Embryonic facial prominence (tissue), 1 donor: ENCODE data around the gene AMH.

ENCODE experiments used
- DNase-seq: peaks from one replicate; pipeline ENCODE4 v3.0.0-alpha.2; 2016; ENCODE audit errors: extremely low spot score

The AMH gene

DNA sequence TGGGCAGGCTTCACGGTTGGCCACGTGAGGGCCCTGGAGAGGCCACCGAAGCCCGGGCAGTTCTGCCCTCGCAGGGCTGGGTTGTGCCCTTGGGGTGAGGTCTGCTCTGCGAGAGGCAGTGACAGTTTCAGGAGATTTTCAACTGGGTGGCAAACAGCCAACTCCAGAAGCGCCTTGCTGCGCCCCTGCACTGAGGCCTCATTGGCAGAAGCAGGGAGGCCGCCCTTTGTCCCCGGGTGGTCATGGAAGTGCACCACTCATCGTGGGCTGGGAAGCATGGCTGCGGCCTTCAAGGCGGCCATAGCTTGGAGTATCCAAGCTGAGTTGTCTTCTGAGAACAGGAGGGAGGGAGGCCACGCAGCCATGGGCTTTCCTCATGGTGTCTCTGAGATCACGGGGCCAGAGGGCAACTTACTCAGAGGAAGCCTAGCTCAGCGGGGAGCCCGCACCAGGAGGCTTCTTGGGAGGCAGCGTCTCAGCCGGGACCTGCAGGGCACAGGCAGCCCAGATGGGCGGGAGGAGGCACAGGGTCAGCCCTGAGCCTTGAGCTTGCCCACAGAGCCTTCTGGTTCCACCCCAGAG lies 27.8 kb upstream of the AMH start:
- no peak for DNase-seq

DNA sequence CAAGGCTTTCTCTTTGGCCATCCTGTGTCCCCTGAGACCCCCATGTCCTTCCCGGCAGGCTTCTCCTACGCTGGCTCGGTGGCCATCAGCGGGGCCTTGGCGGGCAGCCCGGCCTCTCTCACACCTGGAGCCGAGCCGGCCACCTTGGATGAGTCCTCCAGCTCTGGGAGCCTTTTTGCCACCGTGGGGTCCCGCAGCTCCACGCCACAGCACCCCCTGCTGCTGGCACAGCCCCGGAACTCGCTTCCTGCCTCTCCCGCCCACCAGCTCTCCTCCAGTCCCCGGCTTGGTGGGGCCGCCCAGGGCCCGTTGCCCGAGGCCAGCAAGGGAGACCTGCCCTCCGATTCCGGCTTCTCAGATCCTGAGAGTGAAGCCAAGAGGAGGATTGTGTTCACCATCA lies 27.2 kb upstream of the AMH start:
- DNase-seq = no peak

DNA sequence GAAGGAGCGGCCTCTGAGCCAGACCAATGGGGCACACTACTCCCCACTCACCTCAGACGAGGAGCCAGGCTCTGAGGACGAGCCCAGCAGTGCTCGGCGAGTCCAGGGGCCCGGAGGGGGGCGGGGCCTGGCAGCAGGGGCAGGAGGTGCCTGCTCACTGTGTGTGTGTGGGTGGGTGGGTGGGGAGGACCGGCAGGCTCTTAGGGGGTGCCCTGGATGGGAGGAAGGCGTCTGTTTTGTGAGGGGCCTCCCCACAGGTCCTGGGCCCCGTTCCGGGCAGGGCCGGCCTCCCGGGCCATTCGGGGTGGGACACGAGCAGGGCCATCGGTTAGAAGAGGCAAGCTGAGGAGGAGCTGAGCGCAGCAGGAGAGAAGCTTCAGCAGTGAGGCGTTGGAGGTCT lies 25.7 kb upstream of the AMH start:
- no peak for DNase-seq

DNA sequence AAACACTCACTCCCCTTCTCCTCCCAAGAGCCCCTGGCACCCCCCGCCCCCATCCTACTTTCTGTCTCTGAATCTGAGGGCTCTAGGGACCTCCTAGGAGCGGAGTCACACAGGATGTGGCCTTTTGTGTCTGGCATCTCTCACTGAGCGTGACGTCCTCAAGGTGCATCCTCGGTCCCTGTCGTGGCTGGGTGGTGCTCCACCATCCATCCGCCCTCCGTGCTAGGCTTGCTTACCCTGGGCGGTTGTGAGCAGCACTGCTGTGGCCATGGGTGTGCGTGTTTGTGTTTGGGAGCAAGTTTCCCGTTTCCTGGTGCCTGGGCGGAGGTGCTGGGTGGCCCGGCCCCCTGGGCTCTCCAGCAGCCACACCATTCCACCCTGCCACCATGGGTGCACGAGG lies 25.2 kb upstream of the AMH start:
- no peak for DNase-seq

DNA sequence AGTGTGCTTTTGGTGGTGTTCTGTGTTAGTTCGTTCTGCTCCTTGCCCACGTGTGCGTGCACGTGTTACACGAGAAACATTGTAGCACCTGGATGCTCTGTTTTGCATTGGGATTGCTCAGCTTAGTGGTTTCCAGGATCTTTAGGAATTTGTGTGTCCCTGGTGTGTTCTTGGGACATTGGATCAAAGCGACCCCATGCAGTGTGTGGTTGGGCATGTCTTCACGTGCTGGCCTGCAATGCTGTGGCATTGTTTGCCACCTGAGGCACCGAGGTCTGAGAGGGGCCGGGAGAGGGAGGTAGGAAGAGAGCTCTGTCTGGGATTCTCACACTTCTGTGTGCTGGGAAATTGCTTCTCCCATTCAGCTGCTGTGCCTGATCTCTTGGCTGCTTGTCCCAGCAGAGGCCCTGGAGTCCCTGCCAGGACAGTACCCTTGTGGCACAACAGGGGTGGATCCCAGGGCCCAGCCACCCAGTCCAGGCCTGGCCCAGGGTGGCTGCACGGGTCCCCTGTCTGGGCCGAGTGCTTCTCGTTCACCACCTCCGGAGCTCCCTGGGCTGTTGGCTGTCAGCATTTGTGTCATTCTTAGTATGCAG lies 24.3 kb upstream of the AMH start:
- no peak for DNase-seq

DNA sequence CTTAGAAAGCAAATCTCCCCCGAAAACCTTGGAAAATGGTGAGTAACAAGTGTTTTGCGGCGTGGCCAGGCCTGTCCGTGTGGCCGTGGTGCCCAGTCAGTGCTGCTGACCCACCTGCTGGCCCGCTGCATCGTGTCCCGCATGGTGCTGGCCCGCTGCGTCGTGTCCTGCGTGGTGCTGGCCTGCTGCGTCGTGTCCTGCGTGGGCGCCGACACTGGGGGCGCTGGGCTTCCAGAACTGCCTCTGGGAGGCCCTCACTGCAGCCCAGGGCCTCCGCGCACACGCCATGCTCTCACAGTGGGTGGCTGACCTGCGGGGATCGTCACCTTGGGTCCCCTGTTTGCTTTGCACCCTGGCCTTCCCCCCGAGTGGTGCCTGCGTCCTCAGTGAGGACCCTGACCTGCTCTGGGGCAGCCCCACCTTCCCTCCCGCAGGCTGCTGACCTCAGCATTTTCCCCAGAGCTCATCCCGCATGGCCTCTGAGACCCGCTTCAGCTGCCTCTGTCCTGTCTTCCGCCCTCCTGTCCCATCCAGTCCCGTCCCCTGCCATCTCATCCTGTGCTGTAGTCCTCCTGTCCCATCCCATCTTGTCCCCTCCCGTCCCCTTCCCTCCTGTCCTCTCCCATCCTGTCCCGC lies 23.6 kb upstream of the AMH start:
- DNase-seq = no peak

DNA sequence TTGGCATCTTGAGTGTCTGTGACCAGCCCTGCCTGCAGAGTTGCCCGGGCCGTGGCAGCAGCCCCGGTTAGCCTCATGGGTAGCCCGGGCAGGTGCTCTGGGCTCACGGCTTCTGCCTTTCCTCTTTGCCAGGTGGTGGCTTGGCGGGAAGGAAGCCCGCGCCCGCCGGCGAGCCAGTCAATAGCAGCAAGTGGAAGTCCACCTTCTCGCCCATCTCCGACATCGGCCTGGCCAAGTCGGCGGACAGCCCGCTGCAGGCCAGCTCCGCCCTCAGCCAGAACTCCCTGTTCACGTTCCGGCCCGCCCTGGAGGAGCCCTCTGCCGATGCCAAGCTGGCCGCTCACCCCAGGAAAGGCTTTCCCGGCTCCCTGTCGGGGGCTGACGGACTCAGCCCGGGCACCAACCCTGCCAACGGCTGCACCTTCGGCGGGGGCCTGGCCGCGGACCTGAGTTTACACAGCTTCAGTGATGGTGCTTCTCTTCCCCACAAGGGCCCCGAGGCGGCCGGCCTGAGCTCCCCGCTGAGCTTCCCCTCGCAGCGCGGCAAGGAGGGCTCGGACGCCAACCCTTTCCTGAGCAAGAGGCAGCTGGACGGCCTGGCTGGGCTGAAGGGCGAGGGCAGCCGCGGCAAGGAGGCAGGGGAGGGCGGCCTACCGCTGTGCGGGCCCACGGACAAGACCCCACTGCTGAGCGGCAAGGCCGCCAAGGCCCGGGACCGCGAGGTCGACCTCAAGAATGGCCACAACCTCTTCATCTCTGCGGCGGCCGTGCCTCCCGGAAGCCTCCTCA lies 22.9 kb upstream of the AMH start:
- no peak for DNase-seq

DNA sequence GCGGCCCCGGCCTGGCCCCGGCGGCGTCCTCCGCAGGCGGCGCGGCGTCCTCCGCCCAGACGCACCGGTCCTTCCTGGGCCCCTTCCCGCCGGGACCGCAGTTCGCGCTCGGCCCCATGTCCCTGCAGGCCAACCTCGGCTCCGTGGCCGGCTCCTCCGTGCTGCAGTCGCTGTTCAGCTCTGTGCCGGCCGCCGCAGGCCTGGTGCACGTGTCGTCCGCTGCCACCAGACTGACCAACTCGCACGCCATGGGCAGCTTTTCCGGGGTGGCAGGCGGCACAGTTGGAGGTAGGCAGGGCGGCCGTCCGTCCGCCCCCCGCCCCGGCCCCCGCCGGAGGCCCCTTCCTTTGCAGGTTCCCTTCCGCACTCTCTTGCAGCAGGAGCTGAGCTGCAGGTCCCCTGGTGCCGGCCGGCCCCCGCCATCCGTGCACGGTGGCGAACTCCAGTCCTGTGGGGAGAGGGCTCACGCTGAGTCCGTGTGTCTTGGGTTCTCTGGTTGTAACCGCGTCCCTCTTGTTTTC lies 22.2 kb upstream of the AMH start:
- DNase-seq = no peak

DNA sequence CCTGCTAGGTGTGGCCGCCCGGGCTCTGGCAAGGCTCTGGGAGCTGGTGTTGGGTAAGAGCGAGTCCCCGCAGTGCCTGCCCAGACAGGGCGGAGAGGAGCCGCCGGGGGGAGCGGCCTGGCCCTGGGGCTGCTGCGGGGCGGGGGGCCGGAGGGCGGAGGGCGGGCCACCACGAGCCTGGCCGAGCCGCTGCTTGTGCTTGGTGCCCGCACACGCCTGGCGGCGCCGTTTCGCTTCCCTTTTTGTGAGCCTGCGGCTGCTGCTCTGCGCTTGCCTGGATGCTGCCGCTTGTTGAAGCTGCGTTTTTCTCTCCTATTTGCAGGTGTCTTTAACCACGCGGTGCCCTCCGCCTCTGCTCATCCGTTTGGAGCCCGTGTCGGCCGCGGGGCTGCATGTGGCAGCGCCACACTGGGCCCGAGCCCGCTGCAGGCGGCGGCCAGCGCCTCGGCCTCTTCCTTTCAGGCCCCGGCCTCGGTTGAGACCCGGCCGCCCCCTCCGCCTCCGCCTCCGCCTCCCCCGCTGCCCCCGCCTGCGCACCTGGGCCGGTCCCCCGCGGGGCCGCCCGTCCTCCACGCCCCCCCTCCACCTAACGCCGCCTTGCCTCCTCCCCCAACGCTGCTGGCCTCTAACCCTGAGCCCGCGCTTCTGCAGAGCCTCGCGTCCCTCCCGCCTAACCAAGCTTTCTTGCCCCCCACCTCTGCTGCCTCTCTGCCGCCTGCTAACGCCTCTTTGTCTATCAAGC lies 21.5 kb upstream of the AMH start:
- DNase-seq = no peak

DNA sequence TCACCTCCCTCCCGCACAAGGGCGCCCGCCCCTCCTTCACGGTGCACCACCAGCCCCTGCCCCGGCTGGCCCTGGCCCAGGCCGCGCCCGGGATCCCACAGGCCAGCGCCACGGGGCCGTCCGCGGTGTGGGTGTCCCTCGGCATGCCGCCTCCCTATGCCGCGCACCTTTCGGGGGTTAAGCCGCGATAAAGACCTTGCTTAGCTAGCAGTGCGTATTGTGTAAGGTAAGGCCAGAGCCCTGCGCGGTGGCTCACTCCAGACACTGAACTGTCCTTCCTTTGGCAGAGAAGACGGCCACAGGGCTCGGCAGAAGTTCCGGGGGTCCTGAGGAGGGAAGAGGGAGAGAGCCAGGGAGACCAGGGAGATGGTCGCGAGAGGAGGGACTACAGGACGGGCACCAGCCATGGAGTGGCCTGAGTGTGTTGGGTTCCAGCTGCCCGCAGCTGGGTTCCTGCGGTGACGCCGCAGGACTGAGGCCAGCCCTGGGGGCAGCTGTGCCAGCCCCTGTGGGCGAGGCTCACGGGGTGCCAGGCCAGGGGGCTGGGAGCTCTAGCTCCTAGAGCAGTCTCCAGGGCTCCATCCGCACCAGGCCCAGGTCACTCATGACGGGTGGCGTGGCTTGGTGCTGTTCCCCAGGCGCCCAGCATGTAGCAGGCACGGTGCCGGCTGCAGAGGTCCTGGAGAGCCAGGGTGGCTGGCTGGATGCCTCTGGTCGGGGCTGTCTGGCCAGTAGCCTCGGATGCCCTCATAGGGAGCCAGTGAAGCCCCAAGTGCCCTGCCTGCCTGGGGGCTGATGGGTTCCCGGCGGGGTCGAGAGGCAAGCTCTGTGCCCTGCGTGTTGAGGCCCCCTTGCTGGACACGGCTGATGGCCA lies 20.7 kb upstream of the AMH start:
- DNase-seq = no peak

DNA sequence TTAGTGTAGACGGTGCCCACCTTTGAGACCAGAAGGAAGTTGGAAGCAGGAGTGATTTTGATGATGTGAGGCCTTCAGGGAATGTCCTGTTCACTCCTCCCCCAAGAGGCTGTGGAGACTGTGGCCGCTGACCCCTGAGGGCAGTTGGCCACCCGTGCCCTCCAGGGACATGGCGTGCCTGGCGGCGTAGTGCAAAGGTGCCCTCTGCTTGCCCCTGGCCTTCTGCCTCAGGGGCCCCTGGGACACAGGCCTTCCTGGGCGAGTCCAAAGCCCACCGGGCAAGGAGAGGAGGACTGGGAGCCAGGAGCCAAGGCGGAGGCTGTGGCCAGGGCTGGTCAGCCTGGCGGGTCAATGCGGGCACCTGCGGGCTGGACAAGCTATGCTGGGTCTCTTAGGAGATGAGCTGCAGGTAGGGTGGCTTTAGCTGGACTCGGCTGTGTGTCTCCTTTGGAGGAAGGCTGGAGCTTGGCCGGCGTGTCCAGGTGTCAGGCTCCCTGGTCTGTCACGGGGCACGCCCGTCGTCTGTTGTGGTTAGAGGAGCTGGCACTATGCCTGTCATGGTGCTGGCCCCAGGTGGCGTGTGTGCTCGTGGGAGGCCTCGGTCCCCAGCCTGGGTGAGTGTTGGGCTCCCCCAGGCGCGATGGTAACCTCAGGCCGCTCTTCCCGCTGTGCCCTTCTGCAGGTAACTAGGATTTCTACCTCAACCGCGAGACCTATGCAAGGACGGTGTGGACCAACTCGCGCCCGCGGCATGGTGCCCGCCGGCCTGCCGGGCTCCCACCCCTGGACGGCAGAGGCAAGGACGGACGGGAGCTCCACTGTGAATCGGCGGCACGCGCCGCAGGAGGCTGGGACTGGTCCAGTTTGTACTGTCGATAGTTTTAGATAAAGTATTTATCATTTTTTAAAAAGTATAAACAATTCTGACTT lies 19.8 kb upstream of the AMH start:
- no peak for DNase-seq

DNA sequence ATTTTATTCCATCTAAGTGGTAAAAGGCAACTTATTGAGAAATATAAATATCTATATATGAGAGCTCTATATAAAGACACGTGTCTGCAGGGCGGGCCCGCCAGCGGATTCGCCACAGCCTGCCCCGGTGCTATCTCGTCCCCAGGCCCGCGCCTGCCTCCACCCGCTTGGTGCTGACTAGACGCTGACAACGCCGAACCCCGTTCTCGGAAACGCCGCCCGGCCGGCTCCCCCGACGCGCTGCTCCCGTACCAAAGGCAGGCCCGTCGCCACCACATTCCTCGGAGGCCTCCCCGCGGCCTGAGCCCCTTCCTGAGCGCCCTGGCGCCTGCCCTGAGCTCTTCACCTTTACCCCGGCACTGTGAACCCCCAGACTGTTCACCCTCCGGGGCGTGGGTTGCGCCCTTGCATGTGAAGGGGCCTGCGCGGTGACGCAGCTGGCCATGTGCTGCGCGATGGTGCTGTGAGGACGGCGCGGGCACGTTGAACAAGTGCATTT lies 19.0 kb upstream of the AMH start:
- DNase-seq = no peak

DNA sequence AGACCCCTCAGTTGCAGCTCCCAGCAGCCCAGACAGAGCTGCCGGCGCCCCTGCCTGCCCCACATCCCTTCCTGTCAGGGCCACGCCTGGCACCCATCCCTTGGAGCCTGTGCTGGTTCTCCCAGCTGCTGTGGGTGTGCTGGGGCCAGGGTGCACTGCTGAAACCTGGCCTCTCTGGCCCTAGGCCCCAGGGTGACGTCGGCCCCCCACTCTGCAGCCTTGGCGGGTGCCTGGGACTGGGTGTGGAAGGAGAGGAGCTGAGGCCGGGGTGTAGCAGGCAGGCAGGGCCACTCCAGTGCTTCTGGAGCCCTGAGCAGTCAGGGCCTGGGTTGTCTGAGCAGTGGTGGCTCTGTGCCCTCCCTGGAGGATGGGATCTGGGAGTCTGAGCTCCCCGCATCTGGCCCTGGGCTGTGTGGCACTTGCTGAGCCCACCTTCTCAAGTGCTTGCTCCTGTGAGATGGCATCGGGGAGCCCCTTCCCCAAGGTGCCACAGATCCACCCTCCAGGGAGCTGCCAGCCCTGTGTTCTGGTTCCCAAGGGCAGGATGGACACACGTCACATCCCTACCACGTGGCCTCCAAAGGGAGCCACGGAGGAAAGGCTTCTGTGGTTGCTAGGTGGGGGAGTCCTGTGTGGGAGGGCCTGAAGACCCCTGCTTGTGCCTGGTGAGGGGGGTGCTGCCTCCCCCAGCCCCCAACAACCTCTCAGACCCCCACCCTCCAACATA lies 18.2 kb upstream of the AMH start:
- DNase-seq = no peak

DNA sequence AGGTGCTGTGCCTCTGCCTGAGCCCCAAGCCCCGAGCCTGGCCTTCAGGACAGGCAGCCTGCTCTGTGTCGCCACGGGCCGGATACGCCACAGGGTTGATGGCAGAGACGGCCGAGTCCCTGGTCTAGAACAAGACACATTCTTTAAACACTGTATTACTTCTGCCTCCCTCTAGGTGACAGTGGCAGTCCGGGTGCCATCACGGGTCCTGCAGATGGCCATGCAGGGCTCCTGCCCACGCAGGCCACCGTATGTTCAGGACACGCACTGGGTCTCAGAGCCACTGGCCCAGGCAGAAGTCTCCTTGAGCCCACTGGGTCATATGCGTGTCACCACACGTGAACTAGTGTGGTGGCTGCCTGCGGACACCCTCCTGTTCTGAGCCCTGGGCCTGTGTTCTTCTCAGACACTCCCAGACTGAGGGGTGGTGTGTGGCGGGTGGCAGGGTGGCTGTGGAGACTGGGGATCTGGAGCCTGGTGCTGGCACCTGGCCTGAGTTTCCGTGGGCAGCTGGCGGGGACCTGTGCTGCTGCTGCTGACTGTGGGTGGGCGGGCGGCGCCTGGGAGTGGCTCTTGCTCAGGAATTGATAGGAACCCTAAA lies 17.4 kb upstream of the AMH start:
- DNase-seq = no peak

DNA sequence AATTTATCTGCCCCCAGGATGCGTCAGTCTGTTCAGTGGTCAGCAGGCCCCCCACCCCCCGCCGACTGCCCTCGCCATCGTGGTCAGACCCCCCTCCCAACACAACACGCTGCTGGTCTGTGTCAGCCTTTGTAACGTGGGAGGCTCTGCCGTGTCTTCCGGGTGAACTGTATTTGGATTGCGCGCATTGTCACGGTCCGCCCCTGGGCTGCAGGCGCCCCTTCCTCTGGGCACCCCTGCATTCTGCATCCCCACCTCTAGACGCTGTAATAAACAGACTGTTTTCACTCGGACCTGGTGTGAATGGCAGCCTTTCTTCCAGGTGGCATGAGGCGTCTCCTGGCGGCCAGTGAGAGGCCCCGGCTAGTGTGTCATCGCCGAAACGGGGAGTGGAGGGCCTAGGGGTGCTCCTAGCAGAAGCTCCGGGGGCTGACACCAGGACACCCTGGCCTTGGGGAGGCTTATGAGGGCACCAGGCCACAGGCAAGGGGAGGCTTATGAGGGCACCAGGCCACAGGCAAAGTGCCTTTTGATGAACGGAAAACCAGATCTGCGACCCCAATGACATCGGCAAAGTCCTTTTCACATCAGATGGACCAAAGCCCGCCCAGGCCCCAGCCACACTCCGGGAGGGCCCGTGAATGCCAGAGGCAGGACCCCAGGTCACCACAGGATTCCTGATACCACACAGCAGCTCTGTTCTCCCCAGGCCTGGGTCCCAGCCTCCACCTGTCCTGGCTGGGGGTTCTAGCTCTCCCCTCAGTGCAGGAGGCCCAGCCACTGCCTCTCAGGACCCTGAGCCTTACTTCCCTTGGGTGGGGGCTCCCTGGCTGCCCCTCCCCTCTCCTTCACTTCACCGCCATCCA lies 16.6 kb upstream of the AMH start:
- DNase-seq = no peak

DNA sequence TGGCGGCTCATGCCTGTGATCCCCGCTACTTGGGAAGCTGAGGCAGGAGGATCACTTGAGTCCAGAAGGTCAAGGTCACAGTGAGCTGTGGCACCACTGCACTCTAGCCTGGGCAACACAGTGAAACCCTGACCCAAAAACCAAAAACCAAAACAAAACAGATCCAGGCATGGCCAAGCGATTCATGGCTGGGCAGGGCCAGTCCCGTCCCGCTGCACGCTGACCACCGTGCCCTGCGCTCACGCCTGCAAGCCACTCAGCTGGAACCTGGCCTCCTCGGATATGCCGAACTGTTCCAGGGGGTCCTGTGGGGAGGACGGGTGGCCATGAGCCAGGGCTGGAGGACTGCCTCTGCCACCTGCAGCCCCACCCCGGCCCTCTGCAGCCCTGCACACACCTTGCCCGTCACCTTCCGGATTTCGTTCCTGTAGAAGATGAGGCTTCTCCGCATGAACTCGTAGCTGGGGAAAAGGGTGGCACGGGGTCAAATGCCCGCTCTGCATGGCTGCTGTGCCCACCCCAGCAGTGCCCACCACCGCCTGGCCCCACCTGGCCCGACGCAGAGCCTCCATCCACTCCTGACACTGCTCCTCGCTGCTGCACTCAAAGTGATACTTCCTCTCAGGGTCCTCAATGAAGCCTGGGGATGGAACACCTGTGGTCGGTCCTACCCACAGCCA lies 15.4 kb upstream of the AMH start:
- DNase-seq = no peak

DNA sequence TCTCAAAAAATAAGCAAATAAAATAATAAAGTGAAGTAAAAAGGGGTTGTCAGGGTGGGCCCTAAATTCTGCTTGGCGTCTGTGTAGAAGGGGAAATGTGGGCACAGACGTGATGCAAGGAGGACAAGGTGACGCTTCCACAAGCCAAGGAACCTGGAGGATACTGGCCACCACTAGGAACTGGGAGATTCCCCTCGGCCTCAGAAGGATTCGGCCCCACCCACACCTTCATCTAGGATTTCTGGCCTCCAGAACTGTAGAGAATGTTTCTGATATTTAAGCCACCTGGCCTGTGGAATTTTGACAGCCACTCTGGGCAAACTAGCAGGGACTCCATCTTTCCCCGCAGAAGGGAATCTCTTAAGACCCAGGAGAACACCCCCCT lies 14.1 kb upstream of the AMH start:
- no peak for DNase-seq
